Raji (cell line): ENCODE results near the gene TOX2.

ENCODE experiments used
- POLR2A ChIP-seq: IDR thresholded peaks from 2 replicates; pipeline ENCODE4 v1.6.1; 2011; ENCODE audit warnings: low read depth, low read length, control low read depth; ENCODE audit not compliant: insufficient read depth

Gene TOX2

GRCh38 chr20:44003609-44004008 is 89.0 kb downstream of the TOX2 start:
- TF ChIP-seq POLR2A = no peak

DNA sequence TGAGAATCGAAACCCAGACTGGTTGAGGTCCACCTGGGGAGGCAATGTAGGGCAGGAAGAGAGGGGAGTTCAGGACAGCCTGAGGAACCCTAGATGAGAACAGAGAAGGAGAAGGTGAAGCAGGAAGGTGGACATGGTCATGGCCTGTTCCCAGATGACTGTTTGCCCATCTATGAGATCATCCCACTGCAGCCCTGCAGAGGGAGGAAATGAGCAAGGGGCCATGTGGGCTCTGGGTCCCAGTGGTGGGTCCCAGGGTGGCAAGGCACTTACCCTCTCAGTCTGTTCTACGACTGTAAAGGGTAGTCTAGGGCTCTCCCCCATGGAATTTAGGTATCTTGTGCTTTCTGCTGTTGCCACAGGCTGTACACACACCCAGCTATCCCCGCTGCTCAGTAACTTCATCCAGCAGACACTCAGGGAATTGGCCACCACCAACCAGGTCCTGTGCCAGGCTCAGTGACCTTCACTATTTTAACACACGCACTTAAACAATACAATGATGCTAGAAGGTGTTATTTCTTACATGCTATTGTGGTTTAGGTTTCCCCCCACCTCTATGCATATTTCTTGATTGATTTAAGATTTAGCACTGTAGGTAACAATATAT is 89.8 kb downstream of the TOX2 start:
- no peak for TF ChIP-seq POLR2A

- TF ChIP-seq POLR2A = no peak
Observed at GRCh38 chr20:44005661-44006060, 91.0 kb downstream of the TOX2 start.

DNA sequence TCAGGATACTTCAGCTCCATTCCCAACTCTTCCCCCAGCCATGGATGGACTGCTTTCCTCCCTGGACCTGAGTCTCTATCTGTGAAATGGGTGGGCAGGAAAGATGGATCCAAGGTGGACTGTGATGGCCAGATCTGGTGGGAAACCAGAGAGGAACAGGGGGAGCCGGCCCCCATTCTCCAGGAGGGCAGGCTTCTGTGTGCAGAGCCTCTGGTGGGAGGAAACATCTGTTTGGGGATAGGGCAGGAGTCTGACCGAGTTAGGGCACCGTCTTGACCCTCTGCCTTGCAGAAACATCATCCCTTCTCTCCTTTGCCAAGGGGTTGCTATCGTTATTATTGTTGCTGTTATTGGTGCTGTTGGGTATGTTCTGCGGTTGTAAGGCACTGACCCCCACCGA is 91.5 kb downstream of the TOX2 start:
- no peak for TF ChIP-seq POLR2A

DNA sequence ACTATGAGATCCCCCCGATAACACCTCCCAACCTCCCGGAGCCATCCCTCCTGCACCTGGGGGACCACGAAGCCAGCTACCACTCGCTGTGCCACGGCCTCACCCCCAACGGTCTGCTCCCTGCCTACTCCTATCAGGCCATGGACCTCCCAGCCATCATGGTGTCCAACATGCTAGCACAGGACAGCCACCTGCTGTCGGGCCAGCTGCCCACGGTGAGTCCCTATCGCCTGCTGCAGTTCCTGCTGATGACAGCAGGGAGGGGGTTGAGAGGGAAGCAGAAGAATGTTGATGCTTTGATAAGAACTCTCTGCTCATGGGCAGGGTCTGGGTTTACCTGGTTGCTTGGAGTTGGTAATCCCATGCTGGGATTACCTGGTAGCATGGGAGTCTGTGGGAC is 91.9 kb downstream of the TOX2 start:
- TF ChIP-seq POLR2A = no peak

DNA sequence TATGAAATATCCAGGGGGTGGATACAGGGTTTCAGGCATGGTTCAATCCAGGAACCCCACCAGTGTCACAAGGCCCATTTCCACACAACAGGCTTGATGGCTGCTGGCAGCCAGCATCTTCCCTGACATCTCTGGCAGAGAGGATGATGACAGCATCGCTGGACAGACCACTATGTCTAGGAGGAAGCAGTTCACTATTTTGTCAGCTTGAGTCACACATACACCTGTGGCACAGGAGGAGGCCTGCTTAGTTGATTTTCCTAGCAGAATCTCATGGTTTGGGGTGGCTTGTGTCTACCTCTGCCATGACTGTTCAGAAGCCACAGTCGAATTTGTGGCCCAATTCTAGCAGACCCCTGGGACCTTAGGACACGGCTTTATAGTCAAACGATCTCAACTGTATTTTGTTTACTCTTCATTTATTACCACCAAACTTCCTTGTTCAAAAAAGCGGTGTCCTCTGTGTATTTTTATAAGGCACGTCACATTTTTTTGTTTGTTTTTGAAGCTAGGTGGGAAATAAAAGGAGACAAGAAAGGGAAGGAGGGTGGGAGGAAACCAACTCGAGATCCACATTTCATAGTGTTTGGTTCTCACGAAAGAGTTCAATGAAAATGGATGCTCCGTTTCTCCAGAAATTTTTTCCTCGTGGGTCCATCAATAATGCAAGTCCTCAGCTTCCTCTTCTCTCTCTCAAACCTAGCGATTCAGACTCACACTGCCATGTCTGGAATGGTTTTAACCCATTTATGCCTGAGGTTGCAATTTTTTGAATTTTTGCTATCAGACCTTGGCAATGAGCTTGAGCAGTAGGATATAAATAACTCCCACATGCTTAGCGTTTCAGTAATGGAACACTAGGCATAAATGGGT is 94.4 kb downstream of the TOX2 start:
- TF ChIP-seq POLR2A = no peak

DNA sequence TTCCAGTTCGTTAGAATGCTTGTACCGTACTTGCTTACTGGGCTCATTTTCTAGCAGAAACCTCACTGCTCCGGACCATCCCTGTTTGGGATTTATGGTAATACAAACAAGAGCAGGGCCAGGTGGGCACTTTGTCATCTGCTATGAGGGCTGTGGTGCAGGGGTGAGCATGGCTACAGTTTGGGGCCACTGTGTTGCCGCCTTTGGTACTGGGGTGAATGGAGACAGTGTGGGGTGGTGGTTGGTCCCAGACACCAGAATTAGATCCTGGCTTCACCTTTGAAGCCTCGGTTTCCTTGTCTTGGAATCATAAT is 95.0 kb downstream of the TOX2 start:
- TF ChIP-seq POLR2A = no peak

GRCh38 chr20:44010162-44010704 is 95.6 kb downstream of the TOX2 start:
- TF ChIP-seq POLR2A = no peak

- no peak for TF ChIP-seq POLR2A
Observed at GRCh38 chr20:44011251-44011940, 96.7 kb downstream of the TOX2 start.

- no peak for TF ChIP-seq POLR2A
Observed at GRCh38 chr20:44012466-44013226, 98.0 kb downstream of the TOX2 start.

- no peak for TF ChIP-seq POLR2A
Observed at GRCh38 chr20:44014807-44015732, 100.4 kb downstream of the TOX2 start.

- no peak for TF ChIP-seq POLR2A
Observed at GRCh38 chr20:44015733-44016103, 101.1 kb downstream of the TOX2 start.

DNA sequence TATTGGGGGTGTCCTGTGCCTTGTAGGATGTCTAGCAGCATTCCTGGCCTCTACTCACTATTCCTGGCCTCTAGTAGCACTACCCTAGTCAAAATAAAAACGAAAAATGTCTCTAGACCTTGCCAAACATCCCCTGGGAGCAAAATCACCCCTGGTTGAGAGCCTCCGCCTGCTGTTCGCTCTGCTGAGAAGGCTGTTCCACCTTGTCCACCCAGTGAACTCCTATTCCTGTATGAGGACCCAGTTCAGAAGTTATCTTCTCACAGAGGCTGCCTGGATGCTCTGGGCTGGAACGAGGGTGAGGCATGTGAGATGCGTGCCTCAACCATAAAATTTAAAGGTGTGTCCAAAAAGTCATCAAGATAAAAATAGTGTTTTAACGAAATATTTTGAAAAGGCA is 101.9 kb downstream of the TOX2 start:
- no peak for TF ChIP-seq POLR2A

DNA sequence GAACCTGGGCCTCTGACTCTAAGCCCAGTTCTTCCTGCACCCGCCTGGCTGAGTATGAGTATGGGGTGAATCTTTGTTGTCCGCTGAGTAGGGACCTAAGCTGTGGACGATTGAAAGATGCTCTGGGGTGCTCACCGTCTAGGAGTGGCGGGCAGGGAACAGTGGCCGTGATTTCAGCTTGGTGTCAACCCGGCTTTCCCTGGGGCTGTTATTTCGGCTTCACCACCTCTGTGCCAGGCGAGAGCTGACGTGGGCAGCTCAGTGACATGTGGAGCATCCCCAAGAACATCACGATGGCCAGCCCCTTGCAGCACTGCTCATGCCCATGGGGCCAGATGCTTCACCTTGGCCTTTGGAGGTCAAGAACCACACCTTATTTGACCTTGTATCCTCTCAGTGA is 102.6 kb downstream of the TOX2 start:
- no peak for TF ChIP-seq POLR2A
